NOMO-1 treated with dmso at 0.1 percent for 144 hours (cell line): ENCODE data around the gene CCDC33.

ENCODE experiments used
- DNase-seq: peaks from one replicate; lab custom pipeline; 2025; ENCODE audit not compliant: unreplicated experiment; lab: John Stamatoyannopoulos, UW

Gene CCDC33

GRCh38 chr15:74258456-74259291 is 22.5 kb downstream of the CCDC33 start:
- DNase-seq: no peak

GRCh38 chr15:74259292-74259648 is 23.1 kb downstream of the CCDC33 start:
- DNase-seq: no peak

- no peak for DNase-seq
Measured at GRCh38 chr15:74259821-74260607, 23.9 kb downstream of the CCDC33 start.

GRCh38 chr15:74261041-74261440 is 24.9 kb downstream of the CCDC33 start:
- no peak for DNase-seq

- no peak for DNase-seq
Measured at GRCh38 chr15:74261685-74262084, 25.6 kb downstream of the CCDC33 start.

GRCh38 chr15:74262151-74262550 is 26.0 kb downstream of the CCDC33 start:
- no peak for DNase-seq

- no peak for DNase-seq
Measured at GRCh38 chr15:74262625-74263024, 26.5 kb downstream of the CCDC33 start.

GRCh38 chr15:74263466-74263865 is 27.3 kb downstream of the CCDC33 start:
- peak; percentile 16 for DNase-seq

- DNase-seq: no peak
Measured at GRCh38 chr15:74264081-74264501, 28.0 kb downstream of the CCDC33 start.

- DNase-seq: no peak
Measured at GRCh38 chr15:74265046-74265639, 29.0 kb downstream of the CCDC33 start.

- DNase-seq: no peak
Measured at GRCh38 chr15:74268020-74268419, 31.9 kb downstream of the CCDC33 start.

GRCh38 chr15:74269362-74270035 is 33.4 kb downstream of the CCDC33 start:
- DNase-seq: no peak

GRCh38 chr15:74270155-74270554 is 34.0 kb downstream of the CCDC33 start:
- DNase-seq: no peak

GRCh38 chr15:74270854-74271520 is 34.9 kb downstream of the CCDC33 start:
- no peak for DNase-seq

- no peak for DNase-seq
Measured at GRCh38 chr15:74272812-74273211, 36.7 kb downstream of the CCDC33 start.

GRCh38 chr15:74274470-74275038 is 38.4 kb downstream of the CCDC33 start:
- no peak for DNase-seq

GRCh38 chr15:74275957-74276356 is 39.8 kb downstream of the CCDC33 start:
- DNase-seq: no peak

- no peak for DNase-seq
Measured at GRCh38 chr15:74276560-74276959, 40.4 kb downstream of the CCDC33 start.

GRCh38 chr15:74277242-74277810 is 41.2 kb downstream of the CCDC33 start:
- no peak for DNase-seq

- DNase-seq: no peak
Measured at GRCh38 chr15:74278207-74278606, 42.1 kb downstream of the CCDC33 start.
